ENCODE results near the gene BACE1.

DNA sequence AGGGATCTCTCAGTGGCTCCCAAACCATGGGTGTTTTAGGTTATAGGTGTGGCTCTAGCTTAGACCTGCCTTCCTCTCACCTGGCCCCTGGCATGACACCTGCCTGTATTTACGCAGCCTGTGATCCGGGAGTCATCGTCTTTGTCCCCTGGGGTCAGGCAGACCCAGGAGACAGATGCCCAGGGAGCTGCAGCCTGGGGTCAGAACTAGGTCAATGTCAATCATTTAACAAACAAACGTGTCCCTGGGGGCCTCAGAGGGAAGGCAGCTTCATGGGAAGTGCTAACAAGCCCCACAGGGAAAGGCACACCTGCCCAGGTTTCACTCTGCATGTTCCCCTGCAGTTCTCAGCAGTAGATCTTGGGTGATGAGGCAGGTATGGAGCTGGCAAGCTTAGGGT lies 13.0 kb downstream of the BACE1 start:
- no peak for TF ChIP-seq EZH2 (IDR thresholded peaks at IDR 0.05; ENCODE audit: borderline replicate concordance, insufficient read depth, low read depth, low read length, poor library complexity, severe bottlenecking)
- no peak for TF ChIP-seq CTCF (IDR thresholded peaks at IDR 0.05)

Data from B cell (primary cell).